A673 (cell line): ENCODE results near the gene KRT6C.

Source experiments
- EZH2 ChIP-seq: fragments of 200-600 bp; sonication (generic); IDR thresholded peaks from 2 replicates; pipeline ENCODE4 v1.6.1; 2017; ENCODE audit warnings: borderline replicate concordance, low read depth, mild to moderate bottlenecking, mixed read lengths, antibody characterized with exemption, low read length; ENCODE audit not compliant: poor library complexity, severe bottlenecking
- TF ChIP-seq, protein P1 (sequence below): fragments of 300-800, 200-600 bp; sonication (generic); conservative IDR thresholded peaks from 2 replicates; pipeline ENCODE4 v1.5.1; 2017; ENCODE audit warnings: low read depth, mild to moderate bottlenecking, antibody characterized with exemption, low read length, moderate library complexity, mixed read lengths

GRCh38 chr12:52515927-52516831 lies 42.6 kb upstream of the KRT6C start:
- TF ChIP-seq, protein P1, sequence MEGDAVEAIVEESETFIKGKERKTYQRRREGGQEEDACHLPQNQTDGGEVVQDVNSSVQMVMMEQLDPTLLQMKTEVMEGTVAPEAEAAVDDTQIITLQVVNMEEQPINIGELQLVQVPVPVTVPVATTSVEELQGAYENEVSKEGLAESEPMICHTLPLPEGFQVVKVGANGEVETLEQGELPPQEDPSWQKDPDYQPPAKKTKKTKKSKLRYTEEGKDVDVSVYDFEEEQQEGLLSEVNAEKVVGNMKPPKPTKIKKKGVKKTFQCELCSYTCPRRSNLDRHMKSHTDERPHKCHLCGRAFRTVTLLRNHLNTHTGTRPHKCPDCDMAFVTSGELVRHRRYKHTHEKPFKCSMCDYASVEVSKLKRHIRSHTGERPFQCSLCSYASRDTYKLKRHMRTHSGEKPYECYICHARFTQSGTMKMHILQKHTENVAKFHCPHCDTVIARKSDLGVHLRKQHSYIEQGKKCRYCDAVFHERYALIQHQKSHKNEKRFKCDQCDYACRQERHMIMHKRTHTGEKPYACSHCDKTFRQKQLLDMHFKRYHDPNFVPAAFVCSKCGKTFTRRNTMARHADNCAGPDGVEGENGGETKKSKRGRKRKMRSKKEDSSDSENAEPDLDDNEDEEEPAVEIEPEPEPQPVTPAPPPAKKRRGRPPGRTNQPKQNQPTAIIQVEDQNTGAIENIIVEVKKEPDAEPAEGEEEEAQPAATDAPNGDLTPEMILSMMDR, result no peak
- TF ChIP-seq EZH2, result no peak
